H4 (cell line): ENCODE data around the gene RANBP2. TPM values are rescaled to one million over a fixed set of nuclear protein-coding genes. Genes with fewer than 3 reads are reported as not detected.
A peak's percentile ranks its signal among the peaks of the same experiment; 100 is the strongest.
"Not testable (repeated sequence)": the region's sequence is repeated elsewhere in the genome, so short reads cannot be mapped to it uniquely, and the experiment has no call there.

Experiments
- DNase-seq: peaks from one replicate; pipeline ENCODE4 v3.0.0-alpha.2; 2015; ENCODE audit warnings: low spot score
- total RNA-seq: library from RNA; depleted of rRNA; stranded (reverse); fragments of >200 nt; shearing (Covaris generic); gene quantifications from 2 replicates; pipeline ENCODE4 v1.2.3, GENCODE V29; 2014; rRNA removed

The RANBP2 gene
- total RNA-seq = 19.7 and 25.4 TPM in 2 replicates

GRCh38 chr2:108719149-108720044, at the start of gene RANBP2:
Gene RANBP2 (plus strand): TSS chr2:108719482. CDS start chr2:108719607, 125 bp downstream.
- DNase-seq = peak; percentile 98

- DNase-seq = not testable (repeated sequence)
Measured at GRCh38 chr2:108670282-108670681, 49.0 kb upstream of the RANBP2 start.

- not testable (repeated sequence) for DNase-seq
Measured at GRCh38 chr2:108672200-108672805, 47.0 kb upstream of the RANBP2 start.

- DNase-seq = not testable (repeated sequence)
Measured at GRCh38 chr2:108676522-108676921, 42.8 kb upstream of the RANBP2 start.

GRCh38 chr2:108677239-108677744, 42.0 kb upstream of the RANBP2 start:
- not testable (repeated sequence) for DNase-seq

GRCh38 chr2:108678198-108678651, 41.1 kb upstream of the RANBP2 start:
- not testable (repeated sequence) for DNase-seq

GRCh38 chr2:108680805-108681204, 38.5 kb upstream of the RANBP2 start:
- not testable (repeated sequence) for DNase-seq

- not testable (repeated sequence) for DNase-seq
Measured at GRCh38 chr2:108688818-108689756, 30.2 kb upstream of the RANBP2 start.

GRCh38 chr2:108690001-108690400, 29.3 kb upstream of the RANBP2 start:
- not testable (repeated sequence) for DNase-seq

GRCh38 chr2:108691447-108691846, 27.8 kb upstream of the RANBP2 start:
- no peak for DNase-seq

GRCh38 chr2:108701208-108701607, 18.1 kb upstream of the RANBP2 start:
- no peak for DNase-seq

GRCh38 chr2:108701806-108702205, 17.5 kb upstream of the RANBP2 start:
- DNase-seq = no peak

GRCh38 chr2:108704871-108705270, 14.4 kb upstream of the RANBP2 start:
- DNase-seq = no peak

- no peak for DNase-seq
Measured at GRCh38 chr2:108707300-108707699, 12.0 kb upstream of the RANBP2 start.

GRCh38 chr2:108716971-108717370, 2.3 kb upstream of the RANBP2 start:
- DNase-seq = not testable (repeated sequence)

GRCh38 chr2:108726048-108726447, 6.8 kb downstream of the RANBP2 start:
- DNase-seq = not testable (repeated sequence)

- DNase-seq = not testable (repeated sequence)
Measured at GRCh38 chr2:108734656-108735055, 15.4 kb downstream of the RANBP2 start.

- DNase-seq = not testable (repeated sequence)
Measured at GRCh38 chr2:108757973-108758372, 38.7 kb downstream of the RANBP2 start.

GRCh38 chr2:108762618-108763017, 43.3 kb downstream of the RANBP2 start:
- not testable (repeated sequence) for DNase-seq

GRCh38 chr2:108766671-108767070, 47.4 kb downstream of the RANBP2 start:
- DNase-seq = not testable (repeated sequence)

GRCh38 chr2:108767859-108768258, 48.6 kb downstream of the RANBP2 start:
- DNase-seq = not testable (repeated sequence)
